ENCODE measurements around the gene PARVB. TPM values are rescaled to one million over a fixed set of nuclear protein-coding genes. Genes with fewer than 3 reads are reported as not detected.

The PARVB gene
- polyA plus RNA-seq, 1 donor (not counting 4 experiments of a cell fraction or from before 2014, with no cell fraction given): 10.5 TPM

GRCh38 chr22:44086271-44087088 lies 62.4 kb downstream of the PARVB start:
- H2AFZ ChIP-seq (ENCODE audit: control insufficient read depth, low read length): no peak overlapping the region
- H3K4me1 ChIP-seq (ENCODE audit: control insufficient read depth, extremely low read depth, insufficient read depth, low read length): peaks cover 10% of the 10 kb centered on the region
- no peak overlapping the region for H3K27ac ChIP-seq (ENCODE audit: control insufficient read depth, insufficient read depth, low read length)
- no peak for FAIRE-seq
- no peaks in the 10 kb centered on the region for H4K20me1 ChIP-seq (ENCODE audit: control insufficient read depth, extremely low read depth, insufficient read depth, low read length)
- no peak overlapping the region for H3K4me2 ChIP-seq (ENCODE audit: control insufficient read depth, extremely low read depth, insufficient read depth, low read depth, low read length)
- no peak overlapping the region for H3K9ac ChIP-seq (ENCODE audit: control insufficient read depth, extremely low read depth, insufficient read depth, low read length)
- DNase-seq (ENCODE audit: low read depth, low spot score): no peak
- no peak overlapping the region for H3K4me3 ChIP-seq (ENCODE audit: control insufficient read depth in 2 of 3, extremely low read depth in 1 of 3, insufficient read depth in 2 of 3, low read depth in 1 of 3, low read length in 3 of 3)
- peaks cover 24% of the 10 kb centered on the region for H3K27me3 ChIP-seq (ENCODE audit: control insufficient read depth, extremely low read depth, insufficient read depth, low read length)
- no peaks in the 10 kb centered on the region for H3K36me3 ChIP-seq (ENCODE audit: control insufficient read depth in 2 of 2, extremely low read depth in 1 of 2, insufficient read depth in 2 of 2, low read length in 2 of 2)
- no peak for TF ChIP-seq CTCF (optimal IDR thresholded peaks at IDR 0.05 in 1 of 3, IDR thresholded peaks at IDR 0.05 in 1 of 3, conservative IDR thresholded peaks at IDR 0.05 in 1 of 3; ENCODE audit: extremely low read depth in 1 of 3, insufficient read depth in 2 of 3, low read length in 3 of 3)
- no peaks in the 10 kb centered on the region for H3K79me2 ChIP-seq (ENCODE audit: control insufficient read depth, insufficient read depth, low read length)
- no peaks in the 10 kb centered on the region for H3K9me3 ChIP-seq (ENCODE audit: control insufficient read depth, low read depth, low read length)
- H3K9me1 ChIP-seq (ENCODE audit: control insufficient read depth, extremely low read depth, insufficient read depth, low read length): no peaks in the 10 kb centered on the region
- dilution Hi-C loops (cut with MboI; ENCODE audit: extremely low pct_ligation_motif_present, low sequenced_read_pairs): no loop called here

GRCh38 chr22:44087089-44087430 lies 63.0 kb downstream of the PARVB start:
- FAIRE-seq: no peak
- H3K27me3 ChIP-seq (ENCODE audit: control insufficient read depth, extremely low read depth, insufficient read depth, low read length): peaks cover 28% of the 10 kb centered on the region
- no peak overlapping the region for H3K4me2 ChIP-seq (ENCODE audit: control insufficient read depth, extremely low read depth, insufficient read depth, low read depth, low read length)
- no peak for DNase-seq (ENCODE audit: low read depth, low spot score)
- H3K79me2 ChIP-seq (ENCODE audit: control insufficient read depth, insufficient read depth, low read length): no peaks in the 10 kb centered on the region
- no peaks in the 10 kb centered on the region for H3K9me1 ChIP-seq (ENCODE audit: control insufficient read depth, extremely low read depth, insufficient read depth, low read length)
- TF ChIP-seq EZH2 (IDR thresholded peaks at IDR 0.05; ENCODE audit: low read length): no peak
- no peak for TF ChIP-seq CTCF (optimal IDR thresholded peaks at IDR 0.05 in 1 of 3, IDR thresholded peaks at IDR 0.05 in 1 of 3, conservative IDR thresholded peaks at IDR 0.05 in 1 of 3; ENCODE audit: extremely low read depth in 1 of 3, insufficient read depth in 2 of 3, low read length in 3 of 3)
- no peaks in the 10 kb centered on the region for H3K36me3 ChIP-seq (ENCODE audit: control insufficient read depth in 2 of 2, extremely low read depth in 1 of 2, insufficient read depth in 2 of 2, low read length in 2 of 2)
- dilution Hi-C loops (cut with MboI; ENCODE audit: extremely low pct_ligation_motif_present, low sequenced_read_pairs): no loop called here
- H3K27ac ChIP-seq (ENCODE audit: control insufficient read depth, insufficient read depth, low read length): no peak overlapping the region
- H2AFZ ChIP-seq (ENCODE audit: control insufficient read depth, low read length): no peak overlapping the region
- H3K9ac ChIP-seq (ENCODE audit: control insufficient read depth, extremely low read depth, insufficient read depth, low read length): no peak overlapping the region
- no peak overlapping the region for H3K4me3 ChIP-seq (ENCODE audit: control insufficient read depth in 2 of 3, extremely low read depth in 1 of 3, insufficient read depth in 2 of 3, low read depth in 1 of 3, low read length in 3 of 3)
- no peaks in the 10 kb centered on the region for H4K20me1 ChIP-seq (ENCODE audit: control insufficient read depth, extremely low read depth, insufficient read depth, low read length)
- H3K9me3 ChIP-seq (ENCODE audit: control insufficient read depth, low read depth, low read length): no peaks in the 10 kb centered on the region
- peaks cover 10% of the 10 kb centered on the region for H3K4me1 ChIP-seq (ENCODE audit: control insufficient read depth, extremely low read depth, insufficient read depth, low read length)
